ENCODE data around the gene SPNS2.

DNA sequence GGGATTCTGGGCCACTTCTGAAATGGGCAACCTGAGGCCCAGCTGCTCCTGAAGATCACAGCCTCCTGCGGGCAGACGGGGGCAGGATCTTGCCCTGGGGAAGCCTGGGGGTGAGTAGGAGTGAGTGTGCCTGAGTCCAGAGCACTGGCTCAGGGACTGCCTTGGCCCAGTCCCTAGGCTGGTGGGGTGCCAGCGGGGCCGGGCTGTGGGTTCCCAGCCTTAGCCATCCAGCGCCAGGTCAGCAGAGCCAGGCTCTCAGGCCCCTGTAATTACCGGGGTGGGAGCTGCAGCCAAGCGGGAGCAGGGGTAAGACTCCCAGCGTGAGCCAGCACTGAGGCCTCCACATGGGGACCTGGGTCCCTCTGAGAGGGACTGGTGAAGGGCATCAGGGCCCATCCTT lies 8.2 kb downstream of the SPNS2 start:
- TF ChIP-seq GTF2F1 (IDR thresholded peaks at IDR 0.05; ENCODE audit: borderline replicate concordance, low read depth, low read length) = no peak
- no peak for TF ChIP-seq POLR2A (IDR thresholded peaks at IDR 0.05; ENCODE audit: control extremely low read depth in 1 of 2, low read depth in 2 of 2, low read length in 2 of 2)
- TF ChIP-seq SIN3A (conservative IDR thresholded peaks at IDR 0.05 in 1 of 2, IDR thresholded peaks at IDR 0.05 in 1 of 2; ENCODE audit: low read depth in 1 of 2, low read length in 2 of 2) = no peak
- TF ChIP-seq, protein P1, sequence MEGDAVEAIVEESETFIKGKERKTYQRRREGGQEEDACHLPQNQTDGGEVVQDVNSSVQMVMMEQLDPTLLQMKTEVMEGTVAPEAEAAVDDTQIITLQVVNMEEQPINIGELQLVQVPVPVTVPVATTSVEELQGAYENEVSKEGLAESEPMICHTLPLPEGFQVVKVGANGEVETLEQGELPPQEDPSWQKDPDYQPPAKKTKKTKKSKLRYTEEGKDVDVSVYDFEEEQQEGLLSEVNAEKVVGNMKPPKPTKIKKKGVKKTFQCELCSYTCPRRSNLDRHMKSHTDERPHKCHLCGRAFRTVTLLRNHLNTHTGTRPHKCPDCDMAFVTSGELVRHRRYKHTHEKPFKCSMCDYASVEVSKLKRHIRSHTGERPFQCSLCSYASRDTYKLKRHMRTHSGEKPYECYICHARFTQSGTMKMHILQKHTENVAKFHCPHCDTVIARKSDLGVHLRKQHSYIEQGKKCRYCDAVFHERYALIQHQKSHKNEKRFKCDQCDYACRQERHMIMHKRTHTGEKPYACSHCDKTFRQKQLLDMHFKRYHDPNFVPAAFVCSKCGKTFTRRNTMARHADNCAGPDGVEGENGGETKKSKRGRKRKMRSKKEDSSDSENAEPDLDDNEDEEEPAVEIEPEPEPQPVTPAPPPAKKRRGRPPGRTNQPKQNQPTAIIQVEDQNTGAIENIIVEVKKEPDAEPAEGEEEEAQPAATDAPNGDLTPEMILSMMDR (IDR thresholded peaks at IDR 0.05; ENCODE audit: control extremely low read depth in 1 of 3, insufficient read depth in 1 of 3, low read depth in 1 of 3, low read length in 3 of 3) = no peak
- no peak for TF ChIP-seq TCF12 (IDR thresholded peaks at IDR 0.05; ENCODE audit: low read depth, low read length)
- TF ChIP-seq KDM1A (IDR thresholded peaks at IDR 0.05; ENCODE audit: borderline replicate concordance, low read length) = no peak
- no peak for TF ChIP-seq TEAD4 (IDR thresholded peaks at IDR 0.05; ENCODE audit: low read depth, low read length)
- no peak for TF ChIP-seq SP1 (IDR thresholded peaks at IDR 0.05; ENCODE audit: low read depth, low read length)
- no peak for TF ChIP-seq CHD2 (IDR thresholded peaks at IDR 0.05; ENCODE audit: low read length)
